Tibial artery (tissue), 4 donors: Measurements from ENCODE around the gene AVPR2.

Experiments
- DNase-seq, 2 donors: peaks; one replicate each; pipeline ENCODE4 v3.0.0-alpha.2; 2019
- H3K27ac ChIP-seq, 2 donors: fragments of 200-600 bp; sonication (generic) in 1 of 2; 1 replicate in 1 of 2; 2 replicates in 1 of 2; pipeline ENCODE4 v1.5.1; 2018 to 2019; ENCODE audit warnings: mild to moderate bottlenecking in 1 of 2
- H3K27me3 ChIP-seq, 2 donors: fragments of 200-600 bp; sonication (generic) in 1 of 2; one replicate each; pipeline versions ENCODE4 v1.5.1 to v1.6.0; 2016 to 2019
- H3K36me3 ChIP-seq, 3 donors: fragments of 200-600 bp; sonication (generic) in 2 of 3; one replicate each; pipeline ENCODE4 v1.5.1; 2016 to 2019; ENCODE audit warnings: mild to moderate bottlenecking in 2 of 3
- H3K4me1 ChIP-seq, 4 donors: fragments of 200-600 bp; sonication (generic) in 2 of 4; 1 replicate in 3 of 4; 2 replicates in 1 of 4; pipeline ENCODE4 v1.5.1; 2016 to 2019
- H3K4me3 ChIP-seq, 2 donors: fragments of 200-600 bp; sonication (generic) in 1 of 2; 1 replicate in 1 of 2; 2 replicates in 1 of 2; pipeline ENCODE4 v1.5.1; 2018 to 2019; ENCODE audit warnings: mild to moderate bottlenecking in 2 of 2
- H3K9me3 ChIP-seq, 3 donors: fragments of 200-600 bp; sonication (generic) in 1 of 3; one replicate each; pipeline ENCODE4 v1.5.1; 2016 to 2019
- CTCF ChIP-seq, 2 experiments: fragments of 200-600 bp in 1 of 2; fragments of 450-650 bp in 1 of 2; IDR thresholded peaks; one replicate each; pipeline ENCODE4 v1.5.1; 2017 to 2019; ENCODE audit warnings: antibody characterized with exemption in 2 of 2, mild to moderate bottlenecking in 1 of 2, moderate library complexity in 1 of 2
- intact Hi-C: fragments of 100-400 bp; cut with DNase I; formaldehyde crosslinking; loops from one replicate; pipeline ENCODE4 v1.15.0; 2023; ENCODE audit warnings: low total_unique reads

The AVPR2 gene

GRCh38 chrX:153908219-153908860 is 3.9 kb downstream of the AVPR2 start:
- Histone ChIP-seq H3K9me3 (no peaks in the 10 kb centered on the region), H3K36me3 (no peaks in the 10 kb centered on the region), H3K4me3 (no peak overlapping the region), H3K27ac (no peak overlapping the region), H3K27me3 (no peaks in the 10 kb centered on the region), H3K4me1 (peaks cover 0 to 11% (median 0%) of the 10 kb centered on the region in 4 donors)
- no peak for TF ChIP-seq CTCF (IDR thresholded peaks at IDR 0.05)
- intact Hi-C loops: no loop called here
- no peak for DNase-seq

GRCh38 chrX:153909024-153909979 is 4.8 kb downstream of the AVPR2 start:
- Histone ChIP-seq H3K9me3 (no peaks in the 10 kb centered on the region), H3K4me1 (peaks cover 0 to 4% (median 0%) of the 10 kb centered on the region in 4 donors), H3K27ac (no peak overlapping the region), H3K36me3 (no peaks in the 10 kb centered on the region), H3K4me3 (no peak overlapping the region), H3K27me3 (no peaks in the 10 kb centered on the region)
- TF ChIP-seq CTCF (IDR thresholded peaks at IDR 0.05): no peak
- no peak for DNase-seq
- intact Hi-C loops: no loop called here

- H3K4me1 ChIP-seq: no peaks in the 10 kb centered on the region
- H3K27me3 ChIP-seq: no peaks in the 10 kb centered on the region
- no peaks in the 10 kb centered on the region for H3K9me3 ChIP-seq
- DNase-seq: no peak
- no peak for TF ChIP-seq CTCF (IDR thresholded peaks at IDR 0.05)
- intact Hi-C loops: no loop called here
- H3K27ac ChIP-seq: no peak overlapping the region
- H3K36me3 ChIP-seq: no peaks in the 10 kb centered on the region
- H3K4me3 ChIP-seq: no peak overlapping the region
Measured at GRCh38 chrX:153909980-153910360, 5.5 kb downstream of the AVPR2 start.

- Histone ChIP-seq H3K27me3 (no peaks in the 10 kb centered on the region), H3K9me3 (no peaks in the 10 kb centered on the region), H3K36me3 (no peaks in the 10 kb centered on the region), H3K4me1 (no peaks in the 10 kb centered on the region), H3K4me3 (no peak overlapping the region), H3K27ac (no peak overlapping the region)
- intact Hi-C loops: no loop called here
- no peak for TF ChIP-seq CTCF (IDR thresholded peaks at IDR 0.05)
- DNase-seq: no peak
Measured at GRCh38 chrX:153910446-153910845, 6.0 kb downstream of the AVPR2 start.

GRCh38 chrX:153911798-153912197 is 7.3 kb downstream of the AVPR2 start:
- H3K36me3 ChIP-seq: no peaks in the 10 kb centered on the region
- H3K4me3 ChIP-seq: no peak overlapping the region
- TF ChIP-seq CTCF (IDR thresholded peaks at IDR 0.05): no peak
- intact Hi-C loops: no loop called here
- no peak for DNase-seq
- H3K9me3 ChIP-seq: no peaks in the 10 kb centered on the region
- H3K27ac ChIP-seq: no peak overlapping the region
- H3K27me3 ChIP-seq: no peaks in the 10 kb centered on the region
- no peaks in the 10 kb centered on the region for H3K4me1 ChIP-seq
